ENCODE results near the gene HSPB3. TPM values are rescaled to one million over a fixed set of nuclear protein-coding genes. Genes with fewer than 3 reads are reported as not detected.
"Not testable (repeated sequence)": the region's sequence is repeated elsewhere in the genome, so short reads cannot be mapped to it uniquely, and the experiment has no call there.

HSPB3 gene
- 0.51 and 17.9 TPM in 2 replicates for total RNA-seq (2012; rRNA removed)

DNA sequence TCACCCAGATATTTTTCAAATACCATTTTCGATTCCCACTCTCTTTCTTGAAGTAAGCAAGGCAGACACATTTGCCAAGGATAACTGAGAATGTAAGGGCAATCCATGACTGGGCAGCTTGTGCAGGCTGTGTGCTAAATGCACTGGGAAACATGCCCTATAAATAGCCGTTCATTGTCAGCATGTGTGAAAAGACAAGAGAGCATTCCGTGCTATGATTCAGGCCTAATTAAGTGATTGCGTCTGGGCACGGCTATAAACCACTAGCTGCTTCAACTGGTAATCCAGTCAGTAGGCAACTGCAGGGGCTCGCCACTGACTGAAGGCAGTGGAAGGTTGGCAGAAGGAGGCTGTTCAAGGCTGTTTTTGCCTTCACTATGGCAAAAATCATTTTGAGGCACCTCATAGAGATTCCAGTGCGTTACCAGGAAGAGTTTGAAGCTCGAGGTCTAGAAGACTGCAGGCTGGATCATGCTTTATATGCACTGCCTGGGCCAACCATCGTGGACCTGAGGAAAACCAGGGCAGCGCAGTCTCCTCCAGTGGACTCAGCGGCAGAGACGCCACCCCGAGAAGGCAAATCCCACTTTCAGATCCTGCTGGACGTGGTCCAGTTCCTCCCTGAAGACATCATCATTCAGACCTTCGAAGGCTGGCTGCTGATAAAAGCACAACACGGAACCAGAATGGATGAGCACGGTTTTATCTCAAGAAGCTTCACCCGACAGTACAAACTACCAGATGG is at the start of gene HSPB3:
TSS of gene HSPB3 (plus strand) at position 287 of the 745 bp plus-strand sequence. CDS start at position 378, 91 bp downstream.
- Histone ChIP-seq H3K9me3 (replicated peaks; ENCODE audit: low read length) (no peaks in the 10 kb centered on the region), H3K4me3 (ENCODE audit: low read length) (peak within 1 kb of the TSS; percentile 29), H3K4me2 (ENCODE audit: low read length) (peak within 1 kb of the TSS; percentile 49), H3K27me3 (ENCODE audit: control insufficient read depth, insufficient read depth, low read length) (no peaks in the 10 kb centered on the region), H3K4me1 (ENCODE audit: control insufficient read depth, insufficient read depth, low read length) (peaks cover 38% of the 10 kb centered on the region), H3K9ac (ENCODE audit: low read depth, low read length) (peak within 1 kb of the TSS; percentile 62), H3K36me3 (ENCODE audit: insufficient read depth, low read length) (no peaks in the 10 kb centered on the region)

- no peak overlapping the region for H3K9ac ChIP-seq (ENCODE audit: low read depth, low read length)
- no peak overlapping the region for H3K4me2 ChIP-seq (ENCODE audit: low read length)
- no peaks in the 10 kb centered on the region for H3K4me1 ChIP-seq (ENCODE audit: control insufficient read depth, insufficient read depth, low read length)
- H3K4me3 ChIP-seq (ENCODE audit: low read length) = no peak overlapping the region
- no peaks in the 10 kb centered on the region for H3K9me3 ChIP-seq (replicated peaks; ENCODE audit: low read length)
- H3K36me3 ChIP-seq (ENCODE audit: insufficient read depth, low read length) = no peaks in the 10 kb centered on the region
- peaks cover 10% of the 10 kb centered on the region for H3K27me3 ChIP-seq (ENCODE audit: control insufficient read depth, insufficient read depth, low read length)
Observed at GRCh38 chr5:54411176-54411575, 44.3 kb upstream of the HSPB3 start.

- Histone ChIP-seq H3K9ac (ENCODE audit: low read depth, low read length) (no peak overlapping the region), H3K9me3 (replicated peaks; ENCODE audit: low read length) (no peaks in the 10 kb centered on the region), H3K4me1 (ENCODE audit: control insufficient read depth, insufficient read depth, low read length) (no peaks in the 10 kb centered on the region), H3K4me2 (ENCODE audit: low read length) (no peak overlapping the region), H3K36me3 (ENCODE audit: insufficient read depth, low read length) (no peaks in the 10 kb centered on the region), H3K27me3 (ENCODE audit: control insufficient read depth, insufficient read depth, low read length) (peaks cover 10% of the 10 kb centered on the region), H3K4me3 (ENCODE audit: low read length) (no peak overlapping the region)
Observed at GRCh38 chr5:54412913-54413312, 42.6 kb upstream of the HSPB3 start.

- no peak overlapping the region for H3K9ac ChIP-seq (ENCODE audit: low read depth, low read length)
- peaks cover 7% of the 10 kb centered on the region for H3K27me3 ChIP-seq (ENCODE audit: control insufficient read depth, insufficient read depth, low read length)
- no peaks in the 10 kb centered on the region for H3K4me1 ChIP-seq (ENCODE audit: control insufficient read depth, insufficient read depth, low read length)
- no peaks in the 10 kb centered on the region for H3K36me3 ChIP-seq (ENCODE audit: insufficient read depth, low read length)
- no peak overlapping the region for H3K4me2 ChIP-seq (ENCODE audit: low read length)
- H3K4me3 ChIP-seq (ENCODE audit: low read length) = no peak overlapping the region
- H3K9me3 ChIP-seq (replicated peaks; ENCODE audit: low read length) = no peaks in the 10 kb centered on the region
Observed at GRCh38 chr5:54415147-54415546, 40.4 kb upstream of the HSPB3 start.

DNA sequence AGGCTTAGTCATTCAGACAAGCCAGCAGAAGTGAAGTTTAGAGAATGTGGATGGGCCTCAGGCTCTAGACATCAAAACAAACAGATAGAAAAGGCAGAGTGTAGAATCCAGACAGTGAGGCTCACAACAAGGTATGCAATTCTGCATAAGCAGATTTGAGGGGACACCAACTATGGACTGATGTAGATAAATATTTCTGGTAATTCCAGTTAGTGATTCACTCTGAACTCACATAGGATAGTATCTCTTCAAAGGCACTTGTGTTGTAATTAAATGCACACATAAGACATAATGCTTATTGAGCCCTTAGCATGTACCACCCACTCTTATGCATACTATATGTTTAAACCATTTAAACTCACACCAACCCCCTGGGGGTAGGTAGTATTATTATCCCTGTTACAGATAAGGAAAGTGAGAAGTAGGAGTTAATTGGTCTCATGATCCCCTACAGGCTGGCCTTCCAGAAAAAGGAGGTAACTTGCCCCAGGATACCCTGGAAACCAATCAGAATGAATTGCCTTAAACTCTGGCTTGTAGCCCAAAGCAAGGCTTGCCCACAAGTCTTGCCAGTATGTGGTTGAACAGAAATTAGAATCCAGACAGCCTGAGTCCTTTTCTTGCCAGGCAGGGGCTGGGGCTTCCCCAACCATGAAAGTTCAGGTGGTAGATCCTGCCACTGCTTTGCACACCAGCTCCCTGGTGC is 39.5 kb upstream of the HSPB3 start:
- Histone ChIP-seq H3K9me3 (replicated peaks; ENCODE audit: low read length) (no peaks in the 10 kb centered on the region), H3K36me3 (ENCODE audit: insufficient read depth, low read length) (no peaks in the 10 kb centered on the region), H3K4me2 (ENCODE audit: low read length) (no peak overlapping the region), H3K9ac (ENCODE audit: low read depth, low read length) (no peak overlapping the region), H3K4me3 (ENCODE audit: low read length) (no peak overlapping the region), H3K4me1 (ENCODE audit: control insufficient read depth, insufficient read depth, low read length) (no peaks in the 10 kb centered on the region), H3K27me3 (ENCODE audit: control insufficient read depth, insufficient read depth, low read length) (peaks cover 6% of the 10 kb centered on the region)

DNA sequence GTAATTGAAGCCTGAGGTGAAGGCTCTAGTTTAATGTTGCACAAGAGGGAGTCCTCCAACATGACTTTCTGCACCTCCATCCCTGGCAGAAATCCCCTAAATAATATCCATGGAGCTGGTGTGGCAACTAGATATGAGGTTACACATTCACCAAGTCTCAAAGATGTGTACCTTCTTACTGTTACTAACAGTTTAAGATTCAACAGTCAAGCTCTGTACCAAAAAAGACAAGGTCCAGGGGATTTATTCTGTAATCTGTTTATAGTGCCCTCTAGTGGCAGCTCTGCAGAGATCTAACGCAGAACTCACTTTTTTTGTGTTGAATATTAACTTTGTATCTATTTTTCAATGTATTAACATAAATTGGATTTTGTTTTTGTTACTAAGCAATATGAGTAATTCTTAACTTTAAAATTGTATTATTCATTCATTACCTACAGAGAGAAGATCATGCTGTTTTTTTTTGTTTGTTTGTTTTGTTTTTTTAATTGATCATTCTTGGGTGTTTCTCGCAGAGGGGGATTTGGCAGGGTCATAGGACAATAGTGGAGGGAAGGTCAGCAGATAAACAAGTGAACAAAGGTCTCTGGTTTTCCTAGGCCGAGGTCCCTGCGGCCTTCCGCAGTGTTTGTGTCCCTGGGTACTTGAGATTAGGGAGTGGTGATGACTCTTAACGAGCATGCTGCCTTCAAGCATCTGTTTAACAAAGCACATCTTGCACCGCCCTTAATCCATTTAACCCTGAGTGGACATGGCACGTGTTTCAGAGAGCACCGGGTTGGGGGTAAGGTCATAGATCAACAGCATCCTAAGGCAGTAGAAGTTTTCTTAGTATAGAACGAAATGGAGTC is 35.7 kb upstream of the HSPB3 start:
- not testable (repeated sequence) for H3K36me3 ChIP-seq (ENCODE audit: insufficient read depth, low read length); H3K9ac ChIP-seq (ENCODE audit: low read depth, low read length); H3K4me2 ChIP-seq (ENCODE audit: low read length); H3K4me3 ChIP-seq (ENCODE audit: low read length); H3K27me3 ChIP-seq (ENCODE audit: control insufficient read depth, insufficient read depth, low read length); H3K4me1 ChIP-seq (ENCODE audit: control insufficient read depth, insufficient read depth, low read length); H3K9me3 ChIP-seq (replicated peaks; ENCODE audit: low read length)

GRCh38 chr5:54420511-54420910 is 35.0 kb upstream of the HSPB3 start:
- H3K9me3 ChIP-seq (replicated peaks; ENCODE audit: low read length); H3K4me1 ChIP-seq (ENCODE audit: control insufficient read depth, insufficient read depth, low read length); H3K27me3 ChIP-seq (ENCODE audit: control insufficient read depth, insufficient read depth, low read length); H3K9ac ChIP-seq (ENCODE audit: low read depth, low read length); H3K36me3 ChIP-seq (ENCODE audit: insufficient read depth, low read length); H3K4me2 ChIP-seq (ENCODE audit: low read length); H3K4me3 ChIP-seq (ENCODE audit: low read length): not testable (repeated sequence)

DNA sequence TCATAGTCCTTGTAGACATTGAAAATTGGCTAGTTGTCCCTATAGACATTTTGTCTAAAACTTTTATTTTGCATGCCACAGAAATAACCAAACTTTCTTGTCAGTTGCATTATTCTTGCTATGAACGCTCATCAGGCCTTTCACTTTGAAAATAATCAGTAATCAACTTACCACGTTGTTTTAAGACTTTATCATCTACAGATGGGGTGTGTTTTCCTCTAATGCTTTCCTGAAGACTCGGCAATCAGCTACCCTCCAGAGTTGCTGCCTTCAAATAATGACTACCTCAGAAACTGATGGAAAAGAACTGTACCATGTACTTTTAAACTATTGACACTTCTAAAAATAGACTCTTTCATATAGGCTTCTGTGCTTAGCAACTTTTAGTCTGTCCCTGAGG is 33.5 kb upstream of the HSPB3 start:
- Histone ChIP-seq H3K4me1 (ENCODE audit: control insufficient read depth, insufficient read depth, low read length) (no peaks in the 10 kb centered on the region), H3K36me3 (ENCODE audit: insufficient read depth, low read length) (no peaks in the 10 kb centered on the region), H3K9me3 (replicated peaks; ENCODE audit: low read length) (no peaks in the 10 kb centered on the region), H3K9ac (ENCODE audit: low read depth, low read length) (no peak overlapping the region), H3K27me3 (ENCODE audit: control insufficient read depth, insufficient read depth, low read length) (peaks cover 8% of the 10 kb centered on the region), H3K4me3 (ENCODE audit: low read length) (no peak overlapping the region), H3K4me2 (ENCODE audit: low read length) (no peak overlapping the region)

DNA sequence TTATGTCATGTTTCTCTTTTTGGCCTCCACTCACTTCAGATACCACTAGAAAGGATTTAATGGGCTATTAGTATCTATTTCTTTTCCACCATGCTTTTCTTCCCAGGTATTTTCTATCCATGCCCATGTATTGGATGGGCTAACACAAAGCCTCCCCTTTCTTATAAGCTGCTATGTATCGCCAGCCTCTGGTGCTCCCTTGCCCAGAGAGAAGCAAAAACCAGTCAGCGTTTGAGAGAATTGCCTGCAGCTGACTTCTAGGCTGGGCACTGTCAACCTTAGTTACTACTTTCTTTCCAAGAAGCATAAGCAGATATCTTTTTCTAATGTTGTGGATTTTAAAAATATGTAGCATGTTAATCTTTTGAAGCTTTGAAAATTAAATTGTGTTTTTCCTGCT is 30.2 kb upstream of the HSPB3 start:
- H3K9me3 ChIP-seq (replicated peaks; ENCODE audit: low read length) = no peaks in the 10 kb centered on the region
- H3K36me3 ChIP-seq (ENCODE audit: insufficient read depth, low read length) = no peaks in the 10 kb centered on the region
- H3K4me1 ChIP-seq (ENCODE audit: control insufficient read depth, insufficient read depth, low read length) = no peaks in the 10 kb centered on the region
- no peak overlapping the region for H3K4me2 ChIP-seq (ENCODE audit: low read length)
- H3K4me3 ChIP-seq (ENCODE audit: low read length) = no peak overlapping the region
- H3K27me3 ChIP-seq (ENCODE audit: control insufficient read depth, insufficient read depth, low read length) = peaks cover 13% of the 10 kb centered on the region
- no peak overlapping the region for H3K9ac ChIP-seq (ENCODE audit: low read depth, low read length)

- H3K4me3 ChIP-seq (ENCODE audit: low read length) = no peak overlapping the region
- no peaks in the 10 kb centered on the region for H3K4me1 ChIP-seq (ENCODE audit: control insufficient read depth, insufficient read depth, low read length)
- no peak overlapping the region for H3K4me2 ChIP-seq (ENCODE audit: low read length)
- H3K36me3 ChIP-seq (ENCODE audit: insufficient read depth, low read length) = no peaks in the 10 kb centered on the region
- no peaks in the 10 kb centered on the region for H3K9me3 ChIP-seq (replicated peaks; ENCODE audit: low read length)
- H3K9ac ChIP-seq (ENCODE audit: low read depth, low read length) = no peak overlapping the region
- H3K27me3 ChIP-seq (ENCODE audit: control insufficient read depth, insufficient read depth, low read length) = peaks cover 13% of the 10 kb centered on the region
Observed at GRCh38 chr5:54426209-54426608, 29.3 kb upstream of the HSPB3 start.

DNA sequence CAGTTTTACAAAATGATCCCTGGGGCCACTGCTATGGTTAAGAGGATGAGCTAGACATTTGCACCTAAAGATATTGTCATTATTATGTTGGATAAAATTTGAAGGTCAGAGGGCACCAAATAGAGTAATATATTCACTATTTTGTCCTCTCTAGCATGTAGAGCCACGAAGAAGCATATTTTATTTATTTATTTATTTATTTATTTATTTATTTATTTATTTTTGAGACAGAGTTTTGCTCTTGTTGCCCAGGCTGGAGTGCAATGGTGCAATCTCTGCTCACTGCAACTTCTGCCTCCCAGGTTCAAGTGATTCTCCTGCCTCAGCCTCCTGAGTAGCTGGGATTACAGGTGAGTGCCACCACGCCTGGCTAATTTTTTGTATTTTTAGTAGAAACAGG is 20.8 kb upstream of the HSPB3 start:
- H3K9me3 ChIP-seq (replicated peaks; ENCODE audit: low read length); H3K4me2 ChIP-seq (ENCODE audit: low read length); H3K9ac ChIP-seq (ENCODE audit: low read depth, low read length); H3K4me1 ChIP-seq (ENCODE audit: control insufficient read depth, insufficient read depth, low read length); H3K36me3 ChIP-seq (ENCODE audit: insufficient read depth, low read length); H3K4me3 ChIP-seq (ENCODE audit: low read length): not testable (repeated sequence)
- peaks cover 14% of the 10 kb centered on the region for H3K27me3 ChIP-seq (ENCODE audit: control insufficient read depth, insufficient read depth, low read length)

All from skeletal muscle satellite cell (primary cell).